A673 (cell line): ENCODE measurements around the gene ANK3. TPM values are rescaled to one million over a fixed set of nuclear protein-coding genes. Genes with fewer than 3 reads are reported as not detected.

ENCODE experiments used
- BruUV-seq: library from RNA; stranded (reverse); fragments of 400-500 nt; replicated peaks from 2 replicates; lab custom pipeline; 2021; lab: Mats Ljungman, UMichigan
- CTCF ChIA-PET: fragments of 300-600 bp; sonication (Branson Sonifier 250); formaldehyde crosslinking; loops from one replicate; lab custom pipeline; 2022; ENCODE audit warnings: antibody characterized with exemption; lab: Charles Lee
- POLR2A ChIA-PET: fragments of 300-600 bp; sonication (Branson Sonifier 250); formaldehyde crosslinking; loops from one replicate; lab custom pipeline; 2022; ENCODE audit warnings: antibody characterized with exemption; ENCODE audit not compliant: low non-redundant PET; lab: Charles Lee
- DNase-seq: peaks from one replicate; pipeline ENCODE4 v3.0.0-alpha.2; 2015; ENCODE audit warnings: low spot score
- H3K27ac ChIP-seq: fragments of 200-600 bp; sonication (generic); 2 replicates; pipeline ENCODE4 v1.5.1; 2016; ENCODE audit warnings: mixed run types, low read depth, mild to moderate bottlenecking, mixed read lengths, antibody characterized with exemption, low read length; ENCODE audit not compliant: poor library complexity, severe bottlenecking
- H3K27me3 ChIP-seq: fragments of 200-600 bp; sonication (generic); replicated peaks from 2 replicates; pipeline ENCODE4 v1.6.1; 2017; ENCODE audit warnings: mixed run types, low read depth, mild to moderate bottlenecking, mixed read lengths, antibody characterized with exemption, low read length; ENCODE audit not compliant: insufficient read depth, poor library complexity
- H3K36me3 ChIP-seq: fragments of 200-600 bp; sonication (generic); 2 replicates; pipeline ENCODE4 v1.6.1; 2016; ENCODE audit warnings: mixed run types, mild to moderate bottlenecking, mixed read lengths, antibody characterized with exemption, low read length; ENCODE audit not compliant: insufficient read depth, poor library complexity, severe bottlenecking
- H3K4me1 ChIP-seq: fragments of 200-600 bp; sonication (generic); 2 replicates; pipeline ENCODE4 v1.6.1; 2017; ENCODE audit warnings: mixed run types, mild to moderate bottlenecking, mixed read lengths, antibody characterized with exemption, low read length; ENCODE audit not compliant: insufficient read depth, poor library complexity, severe bottlenecking
- H3K4me3 ChIP-seq: fragments of 200-600 bp; sonication (generic); 2 replicates; pipeline ENCODE4 v1.5.1; 2016; ENCODE audit warnings: low read depth, mixed run types, mild to moderate bottlenecking, mixed read lengths, low read length; ENCODE audit not compliant: poor library complexity, severe bottlenecking
- H3K9me3 ChIP-seq: fragments of 200-600 bp; sonication (generic); 2 replicates; pipeline ENCODE4 v1.6.1; 2016; ENCODE audit warnings: mixed run types, low read depth, mild to moderate bottlenecking, mixed read lengths, antibody characterized with exemption, low read length; ENCODE audit not compliant: poor library complexity, severe bottlenecking
- CTCF ChIP-seq: fragments of 300-800, 200-600 bp; sonication (generic); conservative IDR thresholded peaks from 2 replicates; pipeline ENCODE4 v1.5.1; 2017; ENCODE audit warnings: low read depth, mild to moderate bottlenecking, antibody characterized with exemption, low read length, moderate library complexity, mixed read lengths
- EZH2 ChIP-seq: fragments of 200-600 bp; sonication (generic); IDR thresholded peaks from 2 replicates; pipeline ENCODE4 v1.6.1; 2017; ENCODE audit warnings: borderline replicate concordance, low read depth, mild to moderate bottlenecking, mixed read lengths, antibody characterized with exemption, low read length; ENCODE audit not compliant: poor library complexity, severe bottlenecking
- intact Hi-C: fragments of 100-400 bp; cut with micrococcal nuclease; formaldehyde crosslinking; loops from one replicate; pipeline ENCODE4 v1.10.0; 2022; ENCODE audit not compliant: unreplicated experiment
- total RNA-seq: library from RNA; stranded (reverse); gene quantifications from 2 replicates; pipeline ENCODE4 v1.2.3, GENCODE V29; 2021

The ANK3 gene
- total RNA-seq, 1 experiment from 2014 or later, result 13.5 TPM

GRCh38 chr10:60107308-60107976 lies 282.2 kb downstream of the ANK3 start:
- no peak for DNase-seq
- H3K4me3 ChIP-seq, result no peak overlapping the region
- H3K36me3 ChIP-seq, result no peaks in the 10 kb centered on the region
- no peaks in the 10 kb centered on the region for H3K27me3 ChIP-seq
- H3K9me3 ChIP-seq, result no peaks in the 10 kb centered on the region
- POLR2A ChIA-PET, result no interaction called here
- H3K4me1 ChIP-seq, result no peaks in the 10 kb centered on the region
- H3K27ac ChIP-seq, result no peak overlapping the region
- CTCF ChIA-PET, result no interaction called here
- no TSS peak for BruUV-seq
- intact Hi-C loops, result loop anchor here (10.0 kb wide), 1 partner anchor 667 kb away; the partner anchor contains the start of gene CDK1
- no peak for TF ChIP-seq EZH2
- TF ChIP-seq CTCF, result no peak

- TF ChIP-seq CTCF, result no peak
- TF ChIP-seq EZH2, result no peak
- no peaks in the 10 kb centered on the region for H3K27me3 ChIP-seq
- no peak overlapping the region for H3K27ac ChIP-seq
- BruUV-seq, result no TSS peak
- CTCF ChIA-PET, result no interaction called here
- no peak overlapping the region for H3K4me3 ChIP-seq
- H3K9me3 ChIP-seq, result no peaks in the 10 kb centered on the region
- H3K4me1 ChIP-seq, result no peaks in the 10 kb centered on the region
- H3K36me3 ChIP-seq, result no peaks in the 10 kb centered on the region
- intact Hi-C loops, result loop anchor here (10.0 kb wide), 1 partner anchor 670 kb away; the partner anchor contains the start of gene CDK1
- POLR2A ChIA-PET, result interaction anchor here (0.6 kb wide), 1 partner anchor 93 kb away, joined by 4 read pairs; no protein-coding TSS in a partner anchor
- no peak for DNase-seq
These were observed 284.4 kb downstream of the ANK3 start for GRCh38 chr10:60105295-60105695.

- H3K36me3 ChIP-seq, result no peaks in the 10 kb centered on the region
- intact Hi-C loops, result loop anchor here (2.0 to 10.0 kb wide), 3 partner anchors 333 to 673 kb away; partner anchors contain the start of gene CDK1
- no peaks in the 10 kb centered on the region for H3K4me1 ChIP-seq
- BruUV-seq, result no TSS peak
- H3K9me3 ChIP-seq, result no peaks in the 10 kb centered on the region
- no peaks in the 10 kb centered on the region for H3K27me3 ChIP-seq
- H3K4me3 ChIP-seq, result no peak overlapping the region
- ChIA-PET POLR2A (no interaction called here), CTCF (interaction anchor here (0.5 kb wide), 1 partner anchor 549 kb away, joined by 4 read pairs; no protein-coding TSS in a partner anchor)
- no peak overlapping the region for H3K27ac ChIP-seq
- DNase-seq, result no peak
- TF ChIP-seq CTCF, result 0 out of 2 replicates have a peak, but pooled peaks have one; percentile 7
- no peak for TF ChIP-seq EZH2
These were observed 287.9 kb downstream of the ANK3 start for GRCh38 chr10:60101821-60102220.
